SK-N-SH (cell line): Measurements from ENCODE around the gene LMO3. TPM values are rescaled to one million over a fixed set of nuclear protein-coding genes. Genes with fewer than 3 reads are reported as not detected.

Experiments used
- CTCF ChIA-PET: fragments of 300-600, 350-600 bp; formaldehyde crosslinking; extraction: SDS; loops from one replicate; lab custom pipeline; 2021; lab: Yijun Ruan, JAX
- POLR2A ChIA-PET: fragments of 350-600 bp; sonication (Branson Sonifier 250); formaldehyde crosslinking; extraction: SDS; loops from one replicate; lab custom pipeline; 2020; ENCODE audit warnings: antibody characterized with exemption, inconsistent platforms; lab: Yijun Ruan, JAX
- DNase-seq: peaks from one replicate; pipeline ENCODE4 v3.0.0; 2012
- H2AFZ ChIP-seq: fragments of 200-600 bp; sonication (generic); 2 replicates; pipeline ENCODE4 v1.8.1; 2016; ENCODE audit warnings: antibody characterized with exemption, mild to moderate bottlenecking, low read depth
- H3F3A ChIP-seq: fragments of 200-600 bp; sonication (generic); replicated peaks from 2 replicates; pipeline ENCODE3; 2016; ENCODE audit warnings: antibody characterized with exemption, mild to moderate bottlenecking; ENCODE audit not compliant: insufficient read depth
- H3K27ac ChIP-seq, 2 experiments: fragments of 200-500 bp in 1 of 2; fragments of 200-600 bp in 1 of 2; sonication (Bioruptor generic) in 1 of 2; sonication (generic), shearing (Covaris generic) in 1 of 2; 2 replicates each; pipeline versions ENCODE4 v1.5.1 to v1.6.1; 2014 to 2016; ENCODE audit warnings: low read depth in 2 of 2, inconsistent platforms in 1 of 2, low read length in 1 of 2, mild to moderate bottlenecking in 1 of 2, mixed read lengths in 1 of 2
- H3K27me3 ChIP-seq: fragments of 200-600 bp; sonication (generic), shearing (Covaris generic); 2 replicates; pipeline ENCODE4 v1.6.1; 2016; ENCODE audit warnings: mixed run types; ENCODE audit not compliant: insufficient read depth
- H3K36me3 ChIP-seq, 2 experiments: fragments of 200-500 bp in 1 of 2; fragments of 200-600 bp in 1 of 2; sonication (Bioruptor generic) in 1 of 2; sonication (generic) in 1 of 2; replicated peaks in 1 of 2; 2 replicates each; pipeline versions ENCODE3 to v1.5.1; 2014 to 2016; ENCODE audit warnings: low read length in 1 of 2, mild to moderate bottlenecking in 1 of 2; ENCODE audit not compliant: insufficient read depth in 2 of 2, control insufficient read depth in 1 of 2
- H3K4me1 ChIP-seq, 2 experiments: fragments of 200-500 bp in 1 of 2; fragments of 200-600 bp in 1 of 2; sonication (Bioruptor generic) in 1 of 2; sonication (generic), shearing (Covaris generic) in 1 of 2; 2 replicates each; pipeline versions ENCODE4 v1.5.1 to v1.6.1; 2014 to 2016; ENCODE audit warnings: low read depth in 1 of 2, low read length in 1 of 2, mixed run types in 1 of 2; ENCODE audit not compliant: insufficient read depth in 2 of 2, control insufficient read depth in 1 of 2
- H3K4me2 ChIP-seq: fragments of 200-600 bp; sonication (generic), shearing (Covaris generic); 2 replicates; pipeline ENCODE4 v1.6.1; 2017; ENCODE audit warnings: mixed run types
- H3K4me3 ChIP-seq, 2 experiments: fragments of 200-500 bp in 1 of 2; fragments of 200-600 bp in 1 of 2; sonication (Bioruptor generic) in 1 of 2; sonication (generic), shearing (Covaris generic) in 1 of 2; 2 replicates each; pipeline versions ENCODE4 v1.5.1 to v1.8.1; 2014 to 2016; ENCODE audit warnings: low read depth in 2 of 2, inconsistent platforms in 1 of 2, low read length in 1 of 2, mild to moderate bottlenecking in 1 of 2, mixed read lengths in 1 of 2, moderate library complexity in 1 of 2
- H3K79me2 ChIP-seq: fragments of 200-600 bp; sonication (generic); 2 replicates; pipeline ENCODE4 v1.8.1; 2017; ENCODE audit warnings: mild to moderate bottlenecking; ENCODE audit not compliant: insufficient read depth
- H3K9ac ChIP-seq: fragments of 200-600 bp; sonication (generic); 2 replicates; pipeline ENCODE4 v1.6.1; 2017; ENCODE audit warnings: mixed run types
- H3K9me2 ChIP-seq: fragments of 200-600 bp; sonication (generic); 2 replicates; pipeline ENCODE4 v1.6.1; 2017; ENCODE audit warnings: mixed run types
- H3K9me3 ChIP-seq: fragments of 200-600 bp; sonication (generic); 2 replicates; pipeline ENCODE4 v1.6.1; 2017; ENCODE audit warnings: mixed run types, mild to moderate bottlenecking, moderate library complexity
- H4K20me1 ChIP-seq: fragments of 200-600 bp; sonication (generic); 2 replicates; pipeline ENCODE4 v1.6.1; 2017; ENCODE audit warnings: mild to moderate bottlenecking, mixed run types; ENCODE audit not compliant: insufficient read depth
- CHD2 ChIP-seq: fragments of 150-350 bp; IDR thresholded peaks from 2 replicates; pipeline ENCODE4 v1.6.1; 2018; ENCODE audit warnings: low read length; ENCODE audit not compliant: partially characterized antibody
- ELF1 ChIP-seq: IDR thresholded peaks from 2 replicates; pipeline ENCODE4 v1.4.0; 2012
- FOXJ3 ChIP-seq: sonication (generic); formaldehyde crosslinking; IDR thresholded peaks from 2 replicates; pipeline ENCODE4 v1.5.1; 2020; ENCODE audit warnings: mild to moderate bottlenecking, missing genetic modification reagents
- FOXM1 ChIP-seq: IDR thresholded peaks from 2 replicates; pipeline ENCODE4 v1.4.0; 2012; ENCODE audit warnings: low read depth, mild to moderate bottlenecking
- GABPA ChIP-seq: IDR thresholded peaks from 2 replicates; pipeline ENCODE4 v1.4.0; 2012; ENCODE audit warnings: low read depth, mild to moderate bottlenecking
- GATA2 ChIP-seq: sonication (generic); formaldehyde crosslinking; IDR thresholded peaks from 2 replicates; pipeline ENCODE4 v1.5.0; 2020; ENCODE audit warnings: mild to moderate bottlenecking, missing genetic modification reagents
- IRF3 ChIP-seq: fragments of 150-350 bp; IDR thresholded peaks from 2 replicates; pipeline ENCODE4 v1.6.1; 2016; ENCODE audit warnings: mild to moderate bottlenecking, low read depth, low read length
- JUND ChIP-seq: IDR thresholded peaks from 2 replicates; pipeline ENCODE4 v1.4.0; 2012
- NFIC ChIP-seq: IDR thresholded peaks from 2 replicates; pipeline ENCODE4 v1.4.0; 2012; ENCODE audit warnings: borderline replicate concordance
- NRF1 ChIP-seq: IDR thresholded peaks from 2 replicates; pipeline ENCODE4 v1.6.1; 2012; ENCODE audit warnings: low read depth, mild to moderate bottlenecking, low read length
- RCOR1 ChIP-seq: fragments of 150-350 bp; IDR thresholded peaks from 2 replicates; pipeline ENCODE4 v1.6.1; 2017; ENCODE audit warnings: antibody characterized with exemption, low read length
- RFX5 ChIP-seq: IDR thresholded peaks from 2 replicates; pipeline ENCODE4 v1.6.1; 2012; ENCODE audit warnings: mild to moderate bottlenecking, improper control_type of control experiment, low read length
- SMC3 ChIP-seq: IDR thresholded peaks from 2 replicates; pipeline ENCODE4 v1.6.1; 2012; ENCODE audit warnings: low read depth, low read length, improper control_type of control experiment
- TAF1 ChIP-seq: IDR thresholded peaks from 2 replicates; pipeline ENCODE4 v1.6.1; 2012; ENCODE audit warnings: low read depth, mild to moderate bottlenecking, low read length, moderate library complexity, borderline replicate concordance
- TCF12 ChIP-seq: IDR thresholded peaks from 2 replicates; pipeline ENCODE4 v1.4.0; 2012
- TEAD4 ChIP-seq: IDR thresholded peaks from 2 replicates; pipeline ENCODE4 v1.4.0; 2012; ENCODE audit warnings: mild to moderate bottlenecking, borderline replicate concordance; ENCODE audit not compliant: insufficient read depth
- ZBTB33 ChIP-seq: IDR thresholded peaks from 2 replicates; pipeline ENCODE4 v1.4.0; 2012; ENCODE audit warnings: low read depth, borderline replicate concordance
- polyA plus RNA-seq, 3 experiments: library from polyadenylated mRNA; depleted of rRNA; stranded (reverse); fragments of >200 nt; gene quantifications; 2 replicates each; pipeline ENCODE4 v1.2.3, GENCODE V29; 2012
- TF ChIP-seq, protein P1 (sequence below): IDR thresholded peaks from 2 replicates; pipeline ENCODE4; 2012
- TF ChIP-seq, protein P2 (sequence below): IDR thresholded peaks from 2 replicates; pipeline ENCODE4 v1.4.0; 2012; ENCODE audit warnings: low read depth, borderline replicate concordance

LMO3 gene
- polyA plus RNA-seq, 1 of the 3 experiments (the other 2 are of a cell fraction) = not detected

- no peak overlapping the region for H3K27ac ChIP-seq
- no peak for DNase-seq
- no peaks in the 10 kb centered on the region; the same call in 1 of the 2 replicates for H3K27me3 ChIP-seq
- peaks cover 0 to 3% of the 10 kb centered on the region in 2 experiments; a peak in 3 of 4 replicates for H3K4me1 ChIP-seq
- H3K9ac ChIP-seq = no peak overlapping the region
- H3K4me3 ChIP-seq = no peak overlapping the region
- TF ChIP-seq NFIC (no peak), TEAD4 (no peak), IRF3 (no peak), JUND (no peak), ELF1 (no peak), RCOR1 (no peak), SMC3 (no peak), FOXM1 (no peak), TCF12 (no peak), ZBTB33 (no peak)
- TF ChIP-seq, protein P1, sequence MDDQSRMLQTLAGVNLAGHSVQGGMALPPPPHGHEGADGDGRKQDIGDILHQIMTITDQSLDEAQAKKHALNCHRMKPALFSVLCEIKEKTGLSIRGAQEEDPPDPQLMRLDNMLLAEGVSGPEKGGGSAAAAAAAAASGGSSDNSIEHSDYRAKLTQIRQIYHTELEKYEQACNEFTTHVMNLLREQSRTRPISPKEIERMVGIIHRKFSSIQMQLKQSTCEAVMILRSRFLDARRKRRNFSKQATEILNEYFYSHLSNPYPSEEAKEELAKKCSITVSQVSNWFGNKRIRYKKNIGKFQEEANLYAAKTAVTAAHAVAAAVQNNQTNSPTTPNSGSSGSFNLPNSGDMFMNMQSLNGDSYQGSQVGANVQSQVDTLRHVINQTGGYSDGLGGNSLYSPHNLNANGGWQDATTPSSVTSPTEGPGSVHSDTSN = no peak
- TF ChIP-seq, all 33 proteins: peak for 0
- ChIA-PET CTCF (interaction anchor here (1.0 kb wide), 1 partner anchor 8 kb away, joined by 4 read pairs; no protein-coding TSS in a partner anchor), POLR2A (no interaction called here)
- H3K79me2 ChIP-seq = no peaks in the 10 kb centered on the region
- no peak overlapping the region for H2AFZ ChIP-seq
- H3K9me2 ChIP-seq = no peaks in the 10 kb centered on the region
- H3K36me3 ChIP-seq = no peaks in the 10 kb centered on the region
- no peak overlapping the region for H3K4me2 ChIP-seq
- H4K20me1 ChIP-seq = no peaks in the 10 kb centered on the region
- no peaks in the 10 kb centered on the region for H3K9me3 ChIP-seq
- H3F3A ChIP-seq = no peaks in the 10 kb centered on the region
Observed at GRCh38 chr12:16613199-16613598, 7.2 kb upstream of the LMO3 start.

DNA sequence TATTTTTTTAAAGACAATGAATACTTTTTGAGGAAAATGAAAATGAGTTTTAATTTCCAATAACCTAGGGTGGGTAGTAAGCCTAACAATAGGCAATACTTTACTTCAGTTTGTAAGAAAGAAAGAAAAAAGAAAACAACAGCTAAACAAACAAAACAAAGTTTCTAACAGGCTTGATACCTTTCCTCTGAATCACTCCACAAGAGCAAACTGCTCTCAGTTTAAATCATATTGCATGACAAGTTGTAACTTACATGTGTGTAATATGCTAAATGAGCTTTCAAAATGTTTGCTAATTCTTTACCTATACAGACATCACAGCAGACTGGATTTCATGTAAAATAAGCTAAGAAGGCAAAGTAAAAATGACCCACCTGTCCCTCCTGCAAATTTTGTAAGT lies 6.7 kb upstream of the LMO3 start:
- no peak overlapping the region for H2AFZ ChIP-seq
- peaks cover 0 to 3% of the 10 kb centered on the region in 2 experiments; a peak in 3 of 4 replicates for H3K4me1 ChIP-seq
- CTCF ChIA-PET = interaction anchor here (0.7 to 1.0 kb wide), 2 partner anchors 8 to 327 kb away, joined by 3 to 4 read pairs; no protein-coding TSS in a partner anchor
- H3K9me3 ChIP-seq = no peaks in the 10 kb centered on the region
- no peaks in the 10 kb centered on the region for H3K9me2 ChIP-seq
- H3K27me3 ChIP-seq = no peaks in the 10 kb centered on the region; the same call in 1 of the 2 replicates
- H3K36me3 ChIP-seq = no peaks in the 10 kb centered on the region
- no peaks in the 10 kb centered on the region for H4K20me1 ChIP-seq
- H3K4me3 ChIP-seq = no peak overlapping the region
- TF ChIP-seq TAF1 (no peak), CHD2 (no peak), RFX5 (no peak), NRF1 (no peak), FOXJ3 (no peak), GABPA (no peak), GATA2 (no peak)
- TF ChIP-seq, protein P2, sequence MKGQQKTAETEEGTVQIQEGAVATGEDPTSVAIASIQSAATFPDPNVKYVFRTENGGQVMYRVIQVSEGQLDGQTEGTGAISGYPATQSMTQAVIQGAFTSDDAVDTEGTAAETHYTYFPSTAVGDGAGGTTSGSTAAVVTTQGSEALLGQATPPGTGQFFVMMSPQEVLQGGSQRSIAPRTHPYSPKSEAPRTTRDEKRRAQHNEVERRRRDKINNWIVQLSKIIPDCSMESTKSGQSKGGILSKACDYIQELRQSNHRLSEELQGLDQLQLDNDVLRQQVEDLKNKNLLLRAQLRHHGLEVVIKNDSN = no peak
- TF ChIP-seq, protein P1 = no peak
- no peaks in the 10 kb centered on the region for H3K79me2 ChIP-seq
- no peak for DNase-seq
- no peaks in the 10 kb centered on the region for H3F3A ChIP-seq
- POLR2A ChIA-PET = no interaction called here
- H3K27ac ChIP-seq = no peak overlapping the region
- H3K9ac ChIP-seq = no peak overlapping the region
- H3K4me2 ChIP-seq = no peak overlapping the region
